Left renal pelvis (tissue), 4 donors: ENCODE data around the gene UTP18. TPM values are rescaled to one million over a fixed set of nuclear protein-coding genes. Genes with fewer than 3 reads are reported as not detected.
"Not testable (repeated sequence)": the region's sequence is repeated elsewhere in the genome, so short reads cannot be mapped to it uniquely, and the experiment has no call there.

Experiments used
- DNase-seq, 4 donors: peaks; one replicate each; pipeline ENCODE4 v3.0.0-alpha.2; 2013; ENCODE audit warnings: low read depth in 4 of 4, low spot score in 3 of 4
- polyA plus RNA-seq, 4 donors: library from polyadenylated mRNA; unstranded; fragments of 120-200 nt; gene quantifications; one replicate each; pipeline ENCODE4 v1.2.1, GENCODE V29; 2013; ENCODE audit not compliant: insufficient read length in 4 of 4

Gene UTP18
- polyA plus RNA-seq, 4 donors = 40.1 to 65.2 (median 54.0) TPM

DNA sequence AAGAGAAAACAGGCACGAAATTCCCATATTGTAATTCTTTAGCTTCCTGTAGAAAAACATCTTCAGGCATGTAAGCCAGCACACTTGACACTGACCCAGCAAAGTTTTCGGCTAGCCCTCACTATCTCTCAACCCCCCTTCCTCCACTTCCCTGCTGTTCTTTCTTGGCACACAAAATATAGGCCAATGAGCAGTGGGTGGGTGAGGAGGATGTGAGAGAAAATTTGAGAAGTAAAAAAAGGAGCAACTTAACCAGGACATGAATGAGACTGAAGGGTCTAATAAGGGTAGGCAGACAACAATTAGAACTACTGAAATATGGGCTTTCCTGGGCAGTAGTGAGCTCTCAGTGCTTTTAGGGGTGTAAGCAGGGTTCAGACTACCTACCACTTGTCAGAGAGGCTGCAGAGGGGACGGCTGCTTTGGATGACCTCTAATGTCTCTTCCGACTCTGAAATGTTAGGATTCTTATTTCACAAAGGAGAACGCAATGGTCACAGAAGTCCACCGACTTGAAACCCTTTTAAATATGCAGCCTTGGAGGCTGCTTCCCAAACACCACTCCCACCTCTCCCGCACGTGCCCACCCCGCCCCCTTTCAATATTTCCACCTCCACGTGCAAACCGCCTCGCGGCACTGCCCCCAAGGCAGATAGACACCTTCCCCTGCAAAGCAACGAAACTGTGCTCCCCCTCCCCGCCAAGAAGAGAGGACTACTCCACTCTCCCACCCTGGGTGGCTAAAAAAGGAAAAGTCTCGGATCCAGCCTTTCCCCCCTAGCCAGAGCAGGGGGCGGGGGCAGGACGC, 1.4 kb upstream of the UTP18 start:
- peak in 2 of 4 donors; percentile 7 to 14 for DNase-seq

DNA sequence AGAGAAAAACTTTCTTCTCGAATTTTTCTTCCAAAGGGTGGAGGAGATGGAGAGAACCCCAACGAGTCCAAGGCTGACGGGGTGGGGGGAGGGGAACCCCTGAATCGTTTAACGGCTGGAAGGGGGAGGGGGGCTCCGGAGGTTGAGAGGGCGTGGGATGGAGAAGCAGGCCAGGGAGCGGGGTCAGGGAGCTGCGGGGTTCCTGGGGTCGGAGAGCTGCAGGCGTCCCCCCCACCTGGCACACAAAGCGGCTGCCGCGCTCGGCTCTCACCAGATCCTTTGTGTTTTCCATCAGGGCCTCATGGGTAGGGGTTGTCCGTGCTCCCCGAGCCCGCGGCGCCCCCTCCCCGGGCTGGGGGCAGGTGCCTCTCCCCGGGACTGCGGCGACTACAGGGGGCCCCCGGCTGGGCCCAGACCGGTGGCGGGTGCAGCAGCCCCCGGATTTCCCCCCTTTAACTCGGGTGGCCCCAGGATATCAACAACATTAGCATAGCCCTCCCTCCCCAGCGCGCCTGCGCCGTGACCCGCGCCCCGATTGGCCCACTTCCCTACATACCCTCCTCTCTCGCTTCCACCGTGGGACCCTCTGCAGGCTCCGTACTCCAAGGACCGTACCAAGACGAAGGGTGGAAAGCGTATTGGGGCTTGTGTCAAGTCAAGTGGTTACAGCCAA, 646 bp upstream of the UTP18 start, which contains the start of gene MBTD1:
Gene MBTD1 (minus strand): TSS at position 486 of the 673 bp plus-strand sequence. CDS start 34,888 bp downstream, outside the sequence.
- peak in 3 of 4 donors; percentile 1 to 96 (median 95) for DNase-seq

DNA sequence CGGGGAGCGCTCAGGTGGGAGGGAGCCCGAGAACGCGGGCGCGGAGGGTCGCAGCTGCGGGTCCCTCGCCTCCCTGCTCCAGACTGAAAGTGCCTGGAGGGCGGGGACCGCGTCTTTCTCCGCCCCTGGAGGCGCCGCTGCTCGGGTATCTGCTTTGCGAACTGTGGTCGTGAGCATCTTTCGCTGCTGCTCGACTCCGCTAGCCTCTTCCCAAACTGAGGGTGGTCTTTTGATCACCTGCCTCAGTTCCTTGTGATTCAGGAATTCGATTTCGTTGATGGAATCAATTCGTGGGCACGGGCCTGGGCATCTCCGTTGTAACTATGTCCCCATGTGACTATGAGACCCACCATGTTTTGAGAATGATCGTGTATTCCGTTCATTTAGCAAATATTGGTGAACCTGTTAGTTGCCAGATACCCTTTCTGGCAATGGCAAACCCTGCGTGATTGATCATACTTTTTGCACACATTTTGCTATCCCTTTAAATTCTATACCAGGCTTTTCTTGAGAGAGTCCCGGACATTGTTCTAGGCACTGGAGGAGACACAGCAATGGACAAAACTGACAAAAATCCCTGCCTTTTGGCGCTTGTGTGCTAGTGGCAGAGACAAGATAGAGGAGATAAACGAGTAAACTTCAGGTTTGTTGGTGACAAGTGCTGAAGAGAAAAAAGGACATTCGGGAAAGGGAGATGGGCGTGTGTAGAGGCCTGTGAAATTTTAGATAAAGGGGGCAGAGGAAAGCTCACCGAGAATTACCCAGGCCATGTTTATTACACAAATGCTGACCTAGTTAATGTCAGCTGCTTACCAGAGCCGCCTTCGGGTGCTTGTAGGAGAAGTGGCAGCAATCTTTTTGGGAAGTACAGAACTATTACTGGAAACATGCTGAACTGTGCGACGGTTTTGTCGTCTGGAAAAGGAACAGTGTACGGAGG, 948 bp downstream of the UTP18 start:
- DNase-seq = peak in 3 of 4 donors; percentile 8 to 48 (median 30)

DNA sequence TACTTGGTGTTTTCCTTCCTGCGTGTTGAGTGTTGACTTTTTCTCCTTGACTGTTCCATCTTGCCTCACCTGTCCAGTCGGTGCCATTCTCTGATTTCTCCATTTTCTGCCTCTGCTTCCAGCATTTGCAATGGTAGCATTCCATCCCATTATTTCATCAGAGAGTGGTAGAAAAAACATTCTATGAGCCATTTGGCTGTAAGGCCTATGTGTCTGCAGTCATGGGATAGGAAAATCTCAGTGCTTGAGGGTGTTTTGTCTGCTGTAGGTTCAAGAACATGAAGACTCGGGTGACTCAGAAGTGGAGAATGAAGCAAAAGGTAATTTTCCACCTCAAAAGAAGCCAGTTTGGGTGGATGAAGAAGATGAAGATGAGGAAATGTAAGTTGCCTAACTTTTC, 2.7 kb downstream of the UTP18 start:
- no peak for DNase-seq

DNA sequence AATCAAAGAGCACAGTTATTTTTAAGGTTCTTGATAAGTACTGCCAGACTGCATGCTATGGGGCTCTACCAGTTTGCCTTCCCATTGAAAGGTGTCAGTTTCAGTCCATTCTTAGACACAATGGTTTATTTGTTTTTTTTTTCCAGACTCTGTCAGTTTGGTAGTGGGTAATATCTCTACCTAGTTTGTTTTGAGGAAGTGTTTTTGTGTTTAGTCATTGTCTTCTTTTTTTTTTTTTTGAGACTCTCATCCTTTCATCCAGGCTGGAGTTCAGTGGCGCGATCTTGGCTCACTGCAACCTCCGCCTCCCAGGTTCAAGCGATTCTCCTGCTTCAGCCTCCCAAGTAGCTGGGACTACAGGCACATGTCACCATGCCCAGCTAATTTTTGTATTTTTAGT, 4.1 kb downstream of the UTP18 start:
- not testable (repeated sequence) for DNase-seq

DNA sequence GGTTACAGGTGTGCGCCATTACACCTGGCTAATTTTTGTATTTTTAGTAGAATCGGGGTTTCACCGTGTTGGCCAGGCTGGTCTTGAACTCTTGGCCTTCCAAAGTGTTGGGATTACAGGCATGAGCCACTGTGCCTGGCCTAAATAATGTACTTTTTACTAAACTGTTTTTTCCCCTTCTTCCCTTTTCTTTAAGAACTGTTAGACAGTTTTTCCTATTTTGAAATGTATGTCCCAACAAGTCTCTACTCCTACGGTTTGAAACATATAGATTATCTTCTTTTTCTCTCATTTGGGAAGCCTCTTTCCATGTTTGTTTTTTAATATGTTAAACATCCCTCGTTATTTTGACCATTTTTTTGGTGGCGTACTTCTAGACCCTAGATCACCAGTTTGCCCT, 9.6 kb downstream of the UTP18 start:
- no peak for DNase-seq

DNA sequence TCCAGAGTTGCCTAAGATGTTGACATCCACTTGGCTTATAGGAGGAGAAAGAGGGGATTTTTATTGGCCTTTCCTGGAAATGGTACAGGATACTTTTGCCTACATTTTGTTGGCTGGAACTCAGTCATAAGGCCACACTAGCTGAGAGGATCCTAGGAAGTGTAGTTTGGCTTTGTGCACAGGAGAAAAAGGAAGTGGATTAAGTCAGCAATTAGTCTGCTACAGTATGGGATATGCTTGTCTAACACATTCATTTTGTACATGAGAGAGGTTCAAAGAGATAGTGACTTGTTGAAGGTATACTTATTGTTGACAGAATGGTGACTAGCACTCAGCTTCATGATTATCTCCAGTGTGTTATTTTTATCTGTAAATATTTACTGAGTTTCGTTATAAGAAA, 10.3 kb downstream of the UTP18 start:
- DNase-seq = no peak

DNA sequence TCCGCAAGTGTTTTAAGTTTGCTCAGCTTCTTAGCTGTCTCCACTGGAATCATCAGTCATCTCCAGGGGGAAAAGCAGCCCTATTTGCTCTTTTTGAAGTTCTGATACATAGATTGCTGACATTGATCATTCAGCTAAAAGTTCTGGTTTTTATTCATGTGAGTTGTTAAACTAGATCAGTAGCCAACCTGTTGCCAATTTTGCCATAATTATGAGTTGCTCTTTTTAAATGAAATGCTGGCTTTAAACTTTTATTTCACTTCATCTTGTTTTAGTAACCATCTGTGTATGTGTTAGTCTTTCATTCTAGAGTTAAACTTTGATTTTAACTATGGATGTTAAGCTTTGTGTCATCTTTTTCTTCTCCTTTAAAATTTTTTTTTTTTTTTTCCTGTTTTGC, 12.5 kb downstream of the UTP18 start:
- DNase-seq = no peak

DNA sequence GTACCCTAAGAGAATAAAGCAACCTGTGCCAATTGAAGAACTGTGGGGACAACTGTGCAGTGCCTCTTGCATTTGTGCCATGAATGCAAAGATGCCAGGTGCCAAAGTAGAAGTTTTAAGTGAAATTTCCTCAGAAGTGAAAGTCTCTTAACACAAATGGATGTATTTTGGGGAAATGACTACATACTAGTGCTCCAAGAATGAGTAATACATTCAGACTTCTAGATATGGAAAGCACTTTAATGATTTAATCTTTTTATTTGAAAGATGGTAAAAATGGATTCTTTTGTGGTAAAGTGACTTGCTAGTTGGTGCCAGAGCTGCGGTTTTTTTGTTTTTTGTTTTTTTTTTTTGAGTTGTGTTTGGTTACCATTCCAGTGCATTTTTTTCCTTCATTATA, 15.0 kb downstream of the UTP18 start:
- DNase-seq = no peak

DNA sequence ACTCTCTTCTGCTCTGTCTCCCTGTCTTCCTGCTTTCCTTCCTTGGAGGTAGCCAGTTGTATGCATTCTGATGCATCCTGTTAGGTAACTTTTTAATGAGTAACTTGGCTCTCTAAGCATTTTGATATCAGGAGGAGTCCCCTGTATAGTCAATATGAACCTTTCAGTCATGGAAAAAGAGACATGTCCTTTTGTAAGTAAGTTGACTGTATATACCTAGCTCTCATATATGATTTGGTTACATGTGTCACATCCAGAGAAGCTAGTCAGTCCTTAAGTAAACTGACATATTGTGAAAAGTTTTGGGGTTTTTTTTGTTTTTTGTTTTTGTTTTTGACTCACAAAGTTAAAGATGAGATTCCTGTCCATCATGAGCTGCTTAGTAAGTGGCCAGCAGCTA, 18.8 kb downstream of the UTP18 start:
- no peak for DNase-seq

DNA sequence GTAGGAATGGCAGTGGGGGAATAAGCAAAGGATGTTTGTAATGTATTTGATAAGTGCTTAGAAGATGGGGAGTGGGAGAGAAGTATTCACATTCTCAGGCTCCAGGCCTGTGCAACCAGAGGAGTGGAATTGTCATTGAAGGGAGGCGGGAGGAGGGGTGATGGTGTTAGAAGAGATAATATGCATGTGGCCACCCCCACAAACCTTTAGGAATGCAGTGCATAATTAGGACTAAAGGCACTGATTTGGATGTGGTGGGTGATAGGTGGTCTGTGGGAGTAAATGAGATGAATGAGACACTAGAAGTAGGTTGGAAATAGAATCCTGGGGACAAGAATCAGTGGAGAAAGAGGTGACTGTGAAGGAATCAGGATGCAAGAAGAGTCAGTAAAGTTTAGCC, 27.1 kb downstream of the UTP18 start:
- DNase-seq = no peak

DNA sequence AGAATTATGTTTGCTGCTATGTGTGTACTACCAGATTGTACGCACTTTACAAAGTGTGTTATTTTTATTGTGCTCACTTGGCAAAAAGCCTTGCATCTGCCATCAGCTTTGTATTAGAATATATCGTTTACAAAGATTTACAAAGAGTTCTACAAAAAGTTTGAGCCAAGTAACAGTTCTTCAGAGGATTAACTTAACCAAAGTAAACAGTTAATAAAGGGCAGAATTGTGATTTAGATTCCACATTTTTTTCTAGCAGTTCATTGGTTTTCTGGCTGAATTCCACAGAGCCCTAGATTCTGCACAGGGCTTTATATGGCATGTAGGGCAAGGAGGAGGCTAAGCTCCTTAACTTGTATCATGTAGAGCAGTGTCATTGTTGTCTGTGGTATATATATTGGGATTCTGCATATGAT, 29.4 kb downstream of the UTP18 start:
- no peak for DNase-seq

DNA sequence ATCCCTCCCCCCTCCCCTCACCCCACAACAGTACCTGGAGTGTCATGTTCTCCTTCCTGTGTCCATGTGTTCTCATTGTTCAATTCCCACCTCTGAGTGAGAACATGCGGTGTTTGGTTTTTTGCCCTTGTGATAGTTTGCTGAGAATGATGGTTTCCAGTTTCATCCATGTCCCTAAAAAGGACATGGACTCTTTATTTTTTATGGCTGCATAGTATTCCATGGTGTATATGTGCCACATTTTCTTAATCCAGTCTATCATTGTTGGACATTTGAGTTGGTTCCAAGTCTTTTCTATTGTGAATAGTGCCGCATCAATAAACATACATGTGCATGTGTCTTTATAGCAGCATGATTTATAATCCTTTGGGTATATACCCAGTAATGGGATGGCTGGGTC, 34.0 kb downstream of the UTP18 start:
- DNase-seq = not testable (repeated sequence)

DNA sequence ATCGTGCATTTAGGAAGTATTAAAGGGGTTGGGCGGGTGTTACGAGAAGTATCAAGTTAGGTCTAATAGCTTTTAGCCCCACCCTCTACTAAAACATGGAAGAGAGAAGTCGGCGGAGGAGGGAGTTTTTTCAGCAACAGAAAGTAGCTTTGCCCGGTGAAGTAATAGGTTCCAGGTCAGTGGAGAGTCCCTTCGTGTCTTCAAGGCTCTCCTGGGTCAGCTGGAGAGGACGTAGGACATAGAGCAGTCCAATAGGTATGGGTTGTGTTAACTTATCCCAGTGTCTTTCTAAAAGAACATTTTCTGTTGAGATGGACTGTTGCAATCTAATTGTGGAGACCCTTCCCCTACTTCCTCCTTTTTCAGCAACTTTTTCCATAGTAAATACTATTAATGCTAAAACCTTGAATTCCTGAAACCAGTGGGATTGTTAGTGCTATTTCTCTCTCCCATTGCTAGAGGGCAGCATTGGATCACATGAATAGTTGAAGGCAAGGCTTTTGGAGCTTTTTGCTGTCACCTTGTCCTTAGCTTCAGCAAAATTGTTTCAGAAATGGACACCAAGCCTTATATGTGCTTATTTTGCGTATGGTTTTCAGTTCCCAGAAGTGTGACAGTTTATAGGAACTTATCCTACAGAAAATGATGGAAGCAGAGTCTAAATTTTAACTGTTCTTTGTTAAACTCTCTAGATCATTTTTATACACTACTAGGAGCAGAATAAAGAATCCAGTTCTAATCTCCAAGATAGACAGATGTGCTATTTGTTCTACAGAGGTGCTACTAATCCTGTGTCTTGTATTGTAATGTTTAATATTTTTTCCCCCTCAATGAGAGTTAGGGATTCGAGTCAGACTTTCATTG, 38.4 kb downstream of the UTP18 start:
- DNase-seq = peak; percentile 22 to 39 (median 30)

DNA sequence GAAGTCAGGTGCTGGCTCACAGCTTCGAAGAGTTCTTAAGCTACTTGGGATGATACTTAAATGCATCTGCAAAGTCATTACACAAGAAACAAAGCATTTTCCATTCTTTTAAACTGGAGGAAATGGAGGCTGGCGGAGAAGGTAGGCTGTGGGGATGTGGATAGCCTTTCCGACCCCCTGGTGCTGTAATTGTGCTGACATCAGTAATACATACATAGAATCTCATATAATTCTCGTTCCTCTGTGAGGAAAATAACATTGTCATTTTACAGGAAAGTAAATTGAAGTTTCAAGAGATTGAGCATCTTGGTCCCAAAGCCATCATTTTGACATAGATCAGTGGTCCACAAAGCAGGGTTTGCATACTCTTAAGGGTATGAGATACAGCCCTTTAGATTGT, 39.5 kb downstream of the UTP18 start:
- DNase-seq = no peak

DNA sequence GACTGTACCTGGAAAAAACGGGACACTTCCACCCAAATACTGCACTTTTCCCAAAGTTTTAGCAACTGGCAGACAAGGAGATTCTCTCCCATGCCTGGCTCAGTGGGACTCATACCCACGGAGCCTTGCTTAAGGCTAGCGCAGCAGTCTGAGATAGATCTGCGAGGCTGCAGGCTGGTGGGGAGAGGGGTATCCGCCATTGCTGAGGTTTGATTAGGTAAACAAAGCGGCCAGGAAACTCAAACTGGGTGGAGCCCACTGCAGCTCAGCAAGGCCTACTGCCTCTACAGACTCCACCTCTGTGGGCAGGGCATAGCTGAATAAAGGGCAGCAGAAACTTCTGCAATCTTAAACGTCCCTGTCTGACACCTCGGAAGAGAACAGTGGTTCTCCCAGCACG, 44.8 kb downstream of the UTP18 start:
- no peak for DNase-seq

DNA sequence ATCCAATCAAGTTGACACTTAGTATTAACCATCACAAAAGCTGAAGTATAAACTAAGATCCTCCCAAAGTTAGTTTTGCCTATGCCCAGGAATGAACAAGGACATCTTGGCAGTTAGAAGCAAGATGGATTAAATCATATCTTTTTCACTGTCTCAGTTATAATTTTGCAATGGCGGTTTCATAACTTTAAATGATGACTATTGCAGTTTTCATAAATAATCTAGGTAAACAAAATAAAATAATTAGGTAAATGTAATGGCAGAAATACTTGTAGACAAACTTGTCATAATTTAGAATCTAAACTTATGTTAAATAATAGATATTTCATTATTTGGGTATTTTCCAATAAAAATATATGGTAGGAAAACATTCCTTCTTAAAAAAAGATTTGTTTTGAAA, 51.7 kb downstream of the UTP18 start:
- not testable (repeated sequence) for DNase-seq

DNA sequence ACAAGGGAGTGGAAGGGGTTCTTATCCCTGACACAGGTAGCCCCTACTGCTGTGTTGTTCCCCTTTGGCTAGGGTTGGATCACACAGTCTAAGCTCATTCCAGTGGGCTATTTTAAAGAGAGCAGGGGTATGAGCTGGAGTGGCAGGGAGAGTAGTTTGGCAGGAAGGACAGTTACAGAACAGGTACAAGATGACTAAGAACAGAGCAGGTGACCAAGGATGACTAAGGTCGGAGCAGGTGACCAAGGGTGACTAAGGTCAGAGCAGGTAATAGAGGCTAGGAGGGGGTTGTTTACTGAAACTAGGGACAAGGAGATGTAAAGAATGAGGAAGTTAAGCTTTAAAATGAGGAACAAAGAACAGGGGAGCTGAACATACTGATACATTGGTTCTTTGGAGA, 58.8 kb downstream of the UTP18 start:
- no peak for DNase-seq

DNA sequence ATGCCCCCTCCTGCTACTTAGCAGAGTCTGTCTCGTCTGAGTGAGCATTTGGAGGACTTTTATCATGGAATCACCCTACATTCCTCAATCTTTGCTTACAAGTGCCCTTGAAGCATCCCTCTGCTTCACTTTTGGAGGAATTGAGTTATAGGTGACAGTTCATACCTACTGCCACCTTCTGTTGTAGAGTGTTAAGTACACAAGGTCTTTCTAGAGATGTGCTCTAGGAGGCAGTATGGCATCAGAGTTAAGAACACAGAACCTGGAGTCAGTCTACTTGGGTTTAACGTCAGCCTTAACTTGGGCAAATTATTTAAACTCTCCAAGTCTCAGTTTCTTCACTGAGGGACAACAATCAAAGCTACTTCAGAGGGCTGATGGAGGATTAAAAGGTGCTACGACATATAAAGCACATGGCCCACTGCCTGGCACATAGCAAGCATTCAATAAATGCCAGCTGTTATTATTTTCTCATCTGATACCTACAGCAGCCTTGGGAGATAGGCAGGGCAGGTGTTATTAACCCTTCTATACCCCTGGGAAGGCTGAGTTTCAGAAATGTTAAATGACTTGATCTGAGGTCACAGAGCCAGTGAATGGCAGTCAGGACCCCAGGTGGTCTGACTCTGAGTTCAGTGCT, 62.2 kb downstream of the UTP18 start:
- no peak for DNase-seq
